ENCODE results near the gene TTC9. TPM values are rescaled to one million over a fixed set of nuclear protein-coding genes. Genes with fewer than 3 reads are reported as not detected.

The TTC9 gene
- total RNA-seq, 1 donor: 0.36 TPM

GRCh38 chr14:70655110-70655826 is 13.6 kb downstream of the TTC9 start:
- no peaks in the 10 kb centered on the region for H3K4me1 ChIP-seq (ENCODE audit: insufficient read depth, low read length)
- no peaks in the 10 kb centered on the region for H4K20me1 ChIP-seq (ENCODE audit: insufficient read depth, low read length)
- no peak overlapping the region for H3K4me2 ChIP-seq (ENCODE audit: insufficient read depth, low read length)
- H3K9me3 ChIP-seq (ENCODE audit: low read depth, low read length): no peaks in the 10 kb centered on the region
- H3K36me3 ChIP-seq (ENCODE audit: insufficient read depth, low read length): no peaks in the 10 kb centered on the region
- no peak overlapping the region for H2AFZ ChIP-seq (ENCODE audit: low read length)
- no peaks in the 10 kb centered on the region for H3K79me2 ChIP-seq (ENCODE audit: insufficient read depth, low read length)
- no peak overlapping the region for H3K27ac ChIP-seq (ENCODE audit: low read depth, low read length)
- TF ChIP-seq CTCF (IDR thresholded peaks at IDR 0.05; ENCODE audit: extremely low read depth, low read depth, low read length): no peak
- peak; percentile 26 for DNase-seq (ENCODE audit: insufficient read length, low spot score, missing footprints)
- H3K27me3 ChIP-seq (ENCODE audit: insufficient read depth, low read length): peaks cover 8% of the 10 kb centered on the region
- H3K4me3 ChIP-seq (ENCODE audit: insufficient read depth, low read length): no peak overlapping the region

- Histone ChIP-seq H3K4me1 (ENCODE audit: insufficient read depth, low read length) (peaks cover 3% of the 10 kb centered on the region), H4K20me1 (ENCODE audit: insufficient read depth, low read length) (no peaks in the 10 kb centered on the region), H3K4me3 (ENCODE audit: insufficient read depth, low read length) (no peak overlapping the region), H2AFZ (ENCODE audit: low read length) (no peak overlapping the region), H3K27me3 (ENCODE audit: insufficient read depth, low read length) (peaks cover 6% of the 10 kb centered on the region), H3K4me2 (ENCODE audit: insufficient read depth, low read length) (no peak overlapping the region), H3K79me2 (ENCODE audit: insufficient read depth, low read length) (no peaks in the 10 kb centered on the region), H3K36me3 (ENCODE audit: insufficient read depth, low read length) (no peaks in the 10 kb centered on the region), H3K9me3 (ENCODE audit: low read depth, low read length) (no peaks in the 10 kb centered on the region), H3K27ac (ENCODE audit: low read depth, low read length) (no peak overlapping the region)
- DNase-seq (ENCODE audit: insufficient read length, low spot score, missing footprints): no peak
- TF ChIP-seq CTCF (IDR thresholded peaks at IDR 0.05; ENCODE audit: extremely low read depth, low read depth, low read length): no peak
Measured at GRCh38 chr14:70658899-70659298, 17.2 kb downstream of the TTC9 start.

- DNase-seq (ENCODE audit: insufficient read length, low spot score, missing footprints): no peak
- H2AFZ ChIP-seq (ENCODE audit: low read length): no peak overlapping the region
- no peak overlapping the region for H3K4me3 ChIP-seq (ENCODE audit: insufficient read depth, low read length)
- no peaks in the 10 kb centered on the region for H3K36me3 ChIP-seq (ENCODE audit: insufficient read depth, low read length)
- no peak overlapping the region for H3K27ac ChIP-seq (ENCODE audit: low read depth, low read length)
- no peak for TF ChIP-seq CTCF (IDR thresholded peaks at IDR 0.05; ENCODE audit: extremely low read depth, low read depth, low read length)
- H3K9me3 ChIP-seq (ENCODE audit: low read depth, low read length): no peaks in the 10 kb centered on the region
- no peak overlapping the region for H3K4me2 ChIP-seq (ENCODE audit: insufficient read depth, low read length)
- peaks cover 14% of the 10 kb centered on the region for H3K4me1 ChIP-seq (ENCODE audit: insufficient read depth, low read length)
- no peaks in the 10 kb centered on the region for H4K20me1 ChIP-seq (ENCODE audit: insufficient read depth, low read length)
- peaks cover 4% of the 10 kb centered on the region for H3K27me3 ChIP-seq (ENCODE audit: insufficient read depth, low read length)
- no peaks in the 10 kb centered on the region for H3K79me2 ChIP-seq (ENCODE audit: insufficient read depth, low read length)
Measured at GRCh38 chr14:70660967-70661893, 19.5 kb downstream of the TTC9 start.

- Histone ChIP-seq H4K20me1 (ENCODE audit: insufficient read depth, low read length) (no peaks in the 10 kb centered on the region), H3K79me2 (ENCODE audit: insufficient read depth, low read length) (no peaks in the 10 kb centered on the region), H3K27me3 (ENCODE audit: insufficient read depth, low read length) (no peaks in the 10 kb centered on the region), H3K27ac (ENCODE audit: low read depth, low read length) (no peak overlapping the region), H2AFZ (ENCODE audit: low read length) (no peak overlapping the region), H3K36me3 (ENCODE audit: insufficient read depth, low read length) (no peaks in the 10 kb centered on the region), H3K9me3 (ENCODE audit: low read depth, low read length) (no peaks in the 10 kb centered on the region), H3K4me3 (ENCODE audit: insufficient read depth, low read length) (no peak overlapping the region), H3K4me1 (ENCODE audit: insufficient read depth, low read length) (peaks cover 16% of the 10 kb centered on the region), H3K4me2 (ENCODE audit: insufficient read depth, low read length) (no peak overlapping the region)
- no peak for DNase-seq (ENCODE audit: insufficient read length, low spot score, missing footprints)
- TF ChIP-seq CTCF (IDR thresholded peaks at IDR 0.05; ENCODE audit: extremely low read depth, low read depth, low read length): no peak
Measured at GRCh38 chr14:70662080-70662479, 20.4 kb downstream of the TTC9 start.

Data from osteoblast (primary cell).